Breast epithelium (tissue), 3 donors: ENCODE results near the gene RBM27.

ENCODE experiments used
- POLR2A ChIP-seq: fragments of 450-650 bp; IDR thresholded peaks from one replicate; pipeline ENCODE4 v1.6.1; 2016; ENCODE audit warnings: antibody characterized with exemption, mild to moderate bottlenecking, moderate library complexity
- POLR2AphosphoS5 ChIP-seq, 3 donors: sonication (generic); formaldehyde crosslinking; IDR thresholded peaks; one replicate each; pipeline ENCODE4 v1.6.1; 2017; ENCODE audit warnings: antibody characterized with exemption in 3 of 3
- TF ChIP-seq, protein P1 (sequence below), 3 donors: fragments of 450-650 bp; IDR thresholded peaks; one replicate each; pipeline ENCODE4 v1.5.1; 2016 to 2017; ENCODE audit warnings: antibody characterized with exemption in 3 of 3, mild to moderate bottlenecking in 3 of 3, moderate library complexity in 3 of 3

- TF ChIP-seq, protein P1, sequence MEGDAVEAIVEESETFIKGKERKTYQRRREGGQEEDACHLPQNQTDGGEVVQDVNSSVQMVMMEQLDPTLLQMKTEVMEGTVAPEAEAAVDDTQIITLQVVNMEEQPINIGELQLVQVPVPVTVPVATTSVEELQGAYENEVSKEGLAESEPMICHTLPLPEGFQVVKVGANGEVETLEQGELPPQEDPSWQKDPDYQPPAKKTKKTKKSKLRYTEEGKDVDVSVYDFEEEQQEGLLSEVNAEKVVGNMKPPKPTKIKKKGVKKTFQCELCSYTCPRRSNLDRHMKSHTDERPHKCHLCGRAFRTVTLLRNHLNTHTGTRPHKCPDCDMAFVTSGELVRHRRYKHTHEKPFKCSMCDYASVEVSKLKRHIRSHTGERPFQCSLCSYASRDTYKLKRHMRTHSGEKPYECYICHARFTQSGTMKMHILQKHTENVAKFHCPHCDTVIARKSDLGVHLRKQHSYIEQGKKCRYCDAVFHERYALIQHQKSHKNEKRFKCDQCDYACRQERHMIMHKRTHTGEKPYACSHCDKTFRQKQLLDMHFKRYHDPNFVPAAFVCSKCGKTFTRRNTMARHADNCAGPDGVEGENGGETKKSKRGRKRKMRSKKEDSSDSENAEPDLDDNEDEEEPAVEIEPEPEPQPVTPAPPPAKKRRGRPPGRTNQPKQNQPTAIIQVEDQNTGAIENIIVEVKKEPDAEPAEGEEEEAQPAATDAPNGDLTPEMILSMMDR (IDR thresholded peaks at IDR 0.05) = no peak
- no peak for TF ChIP-seq POLR2AphosphoS5 (IDR thresholded peaks at IDR 0.05)
- no peak for TF ChIP-seq POLR2A
These were observed 26.6 kb upstream of the RBM27 start for GRCh38 chr5:146176805-146177204.
